Sigmoid colon (tissue), 4 donors: Measurements from ENCODE around the gene TSEN34.

Experiments used
- EP300 ChIP-seq, 4 donors: sonication (generic); formaldehyde crosslinking; IDR thresholded peaks; one replicate each; pipeline ENCODE4 v1.6.1; 2017; ENCODE audit warnings: antibody characterized with exemption in 4 of 4
- TF ChIP-seq, protein P1 (sequence below), 4 experiments: fragments of 450-650 bp in 3 of 4; fragments of 200-600 bp in 1 of 4; IDR thresholded peaks; one replicate each; pipeline ENCODE4 v1.5.1; 2016 to 2019; ENCODE audit warnings: antibody characterized with exemption in 4 of 4, mild to moderate bottlenecking in 3 of 4, moderate library complexity in 2 of 4

DNA sequence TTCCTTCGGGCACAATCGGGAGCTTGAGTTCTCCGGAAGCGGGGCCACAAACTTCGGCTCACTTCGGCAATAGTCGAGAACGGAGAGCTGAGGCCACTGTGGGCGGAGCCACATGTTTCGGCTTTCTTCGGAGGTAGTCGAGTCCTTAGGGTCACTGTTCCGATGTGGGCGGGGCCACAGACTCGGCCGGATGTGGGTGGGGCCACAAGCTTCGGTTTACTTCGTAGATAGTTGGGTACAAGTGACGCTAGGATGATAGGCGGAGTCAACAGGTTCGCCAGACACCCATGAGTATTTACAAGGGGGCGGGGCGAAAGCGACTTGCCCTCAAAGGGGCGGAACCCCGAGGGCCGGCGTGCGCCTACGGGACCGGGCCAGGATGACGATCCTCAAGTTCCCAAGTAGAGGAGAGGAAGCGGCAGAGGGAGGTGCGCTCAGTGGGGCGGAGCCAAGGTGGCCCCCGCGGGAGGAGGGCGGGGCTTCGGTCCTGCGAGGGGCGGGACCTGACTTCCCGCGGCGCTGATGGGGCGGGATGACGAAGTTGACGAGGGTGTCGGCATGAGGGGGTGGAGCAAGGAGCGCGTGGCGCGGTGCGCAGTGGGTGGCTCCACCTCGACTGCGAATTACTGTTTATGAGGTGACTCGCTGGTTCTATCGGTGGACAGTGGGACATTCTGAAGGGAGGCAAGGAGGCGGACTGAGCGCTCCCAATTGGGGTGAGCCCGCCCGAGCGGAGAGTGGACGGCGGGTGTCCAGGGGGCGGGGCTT, 1.2 kb upstream of the TSEN34 start:
- TF ChIP-seq, protein P1, sequence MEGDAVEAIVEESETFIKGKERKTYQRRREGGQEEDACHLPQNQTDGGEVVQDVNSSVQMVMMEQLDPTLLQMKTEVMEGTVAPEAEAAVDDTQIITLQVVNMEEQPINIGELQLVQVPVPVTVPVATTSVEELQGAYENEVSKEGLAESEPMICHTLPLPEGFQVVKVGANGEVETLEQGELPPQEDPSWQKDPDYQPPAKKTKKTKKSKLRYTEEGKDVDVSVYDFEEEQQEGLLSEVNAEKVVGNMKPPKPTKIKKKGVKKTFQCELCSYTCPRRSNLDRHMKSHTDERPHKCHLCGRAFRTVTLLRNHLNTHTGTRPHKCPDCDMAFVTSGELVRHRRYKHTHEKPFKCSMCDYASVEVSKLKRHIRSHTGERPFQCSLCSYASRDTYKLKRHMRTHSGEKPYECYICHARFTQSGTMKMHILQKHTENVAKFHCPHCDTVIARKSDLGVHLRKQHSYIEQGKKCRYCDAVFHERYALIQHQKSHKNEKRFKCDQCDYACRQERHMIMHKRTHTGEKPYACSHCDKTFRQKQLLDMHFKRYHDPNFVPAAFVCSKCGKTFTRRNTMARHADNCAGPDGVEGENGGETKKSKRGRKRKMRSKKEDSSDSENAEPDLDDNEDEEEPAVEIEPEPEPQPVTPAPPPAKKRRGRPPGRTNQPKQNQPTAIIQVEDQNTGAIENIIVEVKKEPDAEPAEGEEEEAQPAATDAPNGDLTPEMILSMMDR (IDR thresholded peaks at IDR 0.05): no peak
- peak in 1 of 4 donors; percentile 7 for TF ChIP-seq EP300 (IDR thresholded peaks at IDR 0.05)
